B cell (primary cell): ENCODE measurements around the gene SRR. TPM values are rescaled to one million over a fixed set of nuclear protein-coding genes. Genes with fewer than 3 reads are reported as not detected.

Experiments
- ATAC-seq: fragments of 200-7000 bp; cut with Tn5 transposase; one replicate; pipeline ENCODE4 v1.10.0; 2021; ENCODE audit warnings: low read depth, mild to moderate bottlenecking, moderate number of reproducible peaks, moderate library complexity
- CTCF ChIA-PET: fragments of 350-600 bp; sonication (Branson Sonifier 250); formaldehyde crosslinking; loops from one replicate; lab custom pipeline; 2021; ENCODE audit warnings: antibody characterized with exemption, inconsistent platforms; lab: Charles Lee
- POLR2A ChIA-PET: fragments of 350-600 bp; sonication (Branson Sonifier 250); formaldehyde crosslinking; loops from one replicate; lab custom pipeline; 2021; ENCODE audit warnings: antibody characterized with exemption; lab: Charles Lee
- DNase-seq: peaks from one replicate; pipeline ENCODE4 v3.0.0; 2013
- H2AFZ ChIP-seq: 2 replicates; pipeline ENCODE4 v1.6.1; 2012; ENCODE audit warnings: mild to moderate bottlenecking, low read depth, low read length; ENCODE audit not compliant: insufficient read depth, poor library complexity, severe bottlenecking
- H3K27ac ChIP-seq, 2 donors: 1 replicate in 1 of 2; 2 replicates in 1 of 2; pipeline ENCODE4 v1.5.1; 2012 to 2013; ENCODE audit warnings: low read length in 2 of 2, mild to moderate bottlenecking in 2 of 2, moderate library complexity in 1 of 2
- H3K27me3 ChIP-seq, 4 experiments: fragments of 200-600 bp in 1 of 4; sonication (generic) in 1 of 4; replicated peaks in 1 of 4; 1 replicate in 2 of 4; 2 replicates in 2 of 4; pipeline versions ENCODE4 v1.6.1 to v1.7.0; 2013 to 2016; ENCODE audit warnings: low read length in 3 of 4, mild to moderate bottlenecking in 2 of 4, mixed read lengths in 1 of 4, moderate library complexity in 1 of 4; ENCODE audit not compliant: insufficient read depth in 4 of 4, control insufficient read depth in 3 of 4; ENCODE audit errors: control extremely low read depth in 1 of 4
- H3K36me3 ChIP-seq, 2 experiments: replicated peaks in 1 of 2; 1 replicate in 1 of 2; 2 replicates in 1 of 2; pipeline versions ENCODE4 v1.6.1 to v1.7.1; 2013; ENCODE audit warnings: low read length in 1 of 2; ENCODE audit not compliant: insufficient read depth in 2 of 2, control insufficient read depth in 1 of 2; ENCODE audit errors: control extremely low read depth in 1 of 2, extremely low read depth in 1 of 2
- H3K4me1 ChIP-seq, 2 donors: fragments of 200-600 bp in 1 of 2; sonication (generic) in 1 of 2; 1 replicate in 1 of 2; 2 replicates in 1 of 2; pipeline versions ENCODE4 v1.5.1 to v1.6.1; 2013 to 2017; ENCODE audit warnings: low read length in 2 of 2; ENCODE audit not compliant: control insufficient read depth in 2 of 2, insufficient read depth in 2 of 2
- H3K4me2 ChIP-seq: replicated peaks from 2 replicates; pipeline ENCODE3; 2012; ENCODE audit warnings: mild to moderate bottlenecking, low read depth, low read length; ENCODE audit not compliant: poor library complexity, severe bottlenecking
- H3K4me3 ChIP-seq, 5 experiments: fragments of 200-600 bp in 1 of 5; sonication (generic) in 1 of 5; 1 replicate in 3 of 5; 2 replicates in 2 of 5; pipeline versions ENCODE4 v1.5.1 to v1.7.0; 2011 to 2016; ENCODE audit warnings: low read length in 4 of 5, mild to moderate bottlenecking in 4 of 5, low read depth in 2 of 5, control low read depth in 1 of 5, moderate library complexity in 1 of 5; ENCODE audit not compliant: insufficient read depth in 1 of 5; ENCODE audit errors: control extremely low read depth in 1 of 5, extremely low read depth in 1 of 5
- H3K79me2 ChIP-seq: fragments of 200-600 bp; sonication (generic); one replicate; pipeline ENCODE4 v1.6.0; 2016; ENCODE audit warnings: low read length; ENCODE audit not compliant: control insufficient read depth, insufficient read depth
- H3K9ac ChIP-seq: fragments of 200-600 bp; sonication (generic); 2 replicates; pipeline ENCODE4 v1.6.1; 2017; ENCODE audit warnings: mild to moderate bottlenecking, low read length, moderate library complexity
- H3K9me3 ChIP-seq, 3 donors: one replicate each; pipeline versions ENCODE4 v1.6.1 to v1.7.1; 2013; ENCODE audit warnings: low read length in 2 of 3; ENCODE audit not compliant: control insufficient read depth in 2 of 3, insufficient read depth in 1 of 3; ENCODE audit errors: control extremely low read depth in 1 of 3
- H4K20me1 ChIP-seq: 2 replicates; pipeline ENCODE4 v1.6.0; 2012; ENCODE audit warnings: mild to moderate bottlenecking, low read length; ENCODE audit not compliant: insufficient read depth, control insufficient read depth, poor library complexity, severe bottlenecking
- H3K27ac Mint-ChIP-seq: one replicate; pipeline ENCODE4 v1.8.0; 2021; ENCODE audit warnings: mixed read lengths
- H3K27me3 Mint-ChIP-seq: one replicate; pipeline ENCODE4 v1.8.0; 2021; ENCODE audit warnings: mixed read lengths
- H3K4me1 Mint-ChIP-seq: one replicate; pipeline ENCODE4 v1.8.0; 2021; ENCODE audit warnings: mixed read lengths
- H3K4me3 Mint-ChIP-seq: one replicate; pipeline ENCODE4 v1.8.0; 2021; ENCODE audit warnings: mixed read lengths
- H3K9me3 Mint-ChIP-seq: one replicate; pipeline ENCODE4 v1.8.0; 2022; ENCODE audit warnings: mixed read lengths; ENCODE audit not compliant: insufficient read depth
- CTCF ChIP-seq: fragments of 200-600 bp; IDR thresholded peaks from one replicate; pipeline ENCODE4 v1.8.0; 2022; ENCODE audit warnings: antibody characterized with exemption, mild to moderate bottlenecking
- EZH2 ChIP-seq: IDR thresholded peaks from 2 replicates; pipeline ENCODE4 v1.6.1; 2012; ENCODE audit warnings: borderline replicate concordance, low read depth, mild to moderate bottlenecking, moderate library complexity, low read length; ENCODE audit not compliant: insufficient read depth, poor library complexity, severe bottlenecking
- WGBS: methylation state at CpG from one replicate; pipeline ENCODE4 v1.1.5; 2013; ENCODE audit warnings: missing lambda C conversion rate; ENCODE audit not compliant: insufficient coverage; 5-methylcytosine and 5-hydroxymethylcytosine counted together
- intact Hi-C: fragments of 100-400 bp; cut with micrococcal nuclease; formaldehyde crosslinking; loops from one replicate; pipeline ENCODE4 v1.10.0; 2022
- polyA plus RNA-seq: library from polyadenylated mRNA; depleted of rRNA; stranded (reverse); fragments of >200 nt; gene quantifications from 2 replicates; pipeline ENCODE4 v1.2.3, GENCODE V29; 2012
- total RNA-seq, 2 donors: library from RNA; stranded (reverse); fragments of 120-200 nt in 1 of 2; gene quantifications; 1 replicate in 1 of 2; 2 replicates in 1 of 2; pipeline versions ENCODE4 v1.2.3 to v1.2.4, GENCODE V29; 2013 to 2022

Gene SRR
- total and polyA plus RNA-seq, 2 donors (not counting 1 experiment from before 2014, with no cell fraction given): 2.6 to 5.1 TPM

- Histone ChIP-seq H3K79me2 (no peaks in the 10 kb centered on the region), H3K27ac (no peak overlapping the region), H2AFZ (no peak overlapping the region), H3K4me2 (no peak overlapping the region), H3K9ac (no peak overlapping the region), H3K36me3 (peaks cover 2 to 37% of the 10 kb centered on the region in 2 experiments), H3K9me3 (no peaks in the 10 kb centered on the region), H3K4me1 (no peaks in the 10 kb centered on the region), H4K20me1 (no peaks in the 10 kb centered on the region), H3K4me3 (no peak overlapping the region), H3K27me3 (no peaks in the 10 kb centered on the region)
- no CpG with 5 or more reads among the region's 1 CpG for WGBS
- CTCF ChIA-PET: no interaction called here
- no peak for TF ChIP-seq CTCF
- Mint-ChIP-seq H3K27ac (no peak overlapping the region), H3K27me3 (no peaks in the 10 kb centered on the region), H3K4me1 (no peaks in the 10 kb centered on the region), H3K4me3 (no peak overlapping the region), H3K9me3 (no peaks in the 10 kb centered on the region)
- POLR2A ChIA-PET: interaction anchor here (0.6 kb wide), 1 partner anchor 722 kb away, joined by 3 read pairs; no protein-coding TSS in a partner anchor
- no peak for ATAC-seq
- DNase-seq: no peak
- intact Hi-C loops: no loop called here
Observed at GRCh38 chr17:2321399-2321798, 17.6 kb downstream of the SRR start.

DNA sequence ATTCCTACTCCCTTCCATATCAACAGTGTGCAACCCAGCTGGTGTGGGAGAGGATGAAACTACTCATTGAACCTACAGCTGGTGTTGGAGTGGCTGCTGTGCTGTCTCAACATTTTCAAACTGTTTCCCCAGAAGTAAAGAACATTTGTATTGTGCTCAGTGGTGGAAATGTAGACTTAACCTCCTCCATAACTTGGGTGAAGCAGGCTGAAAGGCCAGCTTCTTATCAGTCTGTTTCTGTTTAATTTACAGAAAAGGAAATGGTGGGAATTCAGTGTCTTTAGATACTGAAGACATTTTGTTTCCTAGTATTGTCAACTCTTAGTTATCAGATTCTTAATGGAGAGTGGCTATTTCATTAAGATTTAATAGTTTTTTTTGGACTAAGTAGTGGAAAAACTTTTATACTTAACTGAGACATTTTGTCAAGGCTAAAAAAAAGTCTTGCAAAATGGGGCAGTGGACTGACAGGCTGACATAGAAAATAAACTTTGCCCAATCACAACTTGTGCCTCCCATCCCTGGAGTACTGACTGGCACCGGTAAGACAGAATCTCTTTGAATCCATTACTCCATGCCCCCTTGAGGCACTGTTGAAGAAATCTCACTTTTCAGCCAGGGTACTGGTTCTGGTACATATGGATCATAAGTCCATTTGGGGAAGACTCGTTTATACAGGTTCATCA is 20.0 kb downstream of the SRR start:
- H3K4me1 ChIP-seq: no peaks in the 10 kb centered on the region
- no peaks in the 10 kb centered on the region for H3K79me2 ChIP-seq
- no peak for DNase-seq
- intact Hi-C loops: no loop called here
- H3K4me2 ChIP-seq: no peak overlapping the region
- H3K27me3 Mint-ChIP-seq: no peaks in the 10 kb centered on the region
- H2AFZ ChIP-seq: no peak overlapping the region
- H3K27ac ChIP-seq: no peak overlapping the region
- no peak overlapping the region for H3K4me3 ChIP-seq
- H3K27ac Mint-ChIP-seq: no peak overlapping the region
- H4K20me1 ChIP-seq: no peaks in the 10 kb centered on the region
- H3K9me3 ChIP-seq: no peaks in the 10 kb centered on the region
- no peak overlapping the region for H3K9ac ChIP-seq
- CTCF ChIA-PET: no interaction called here
- peaks cover 2 to 53% of the 10 kb centered on the region in 2 experiments for H3K36me3 ChIP-seq
- H3K4me1 Mint-ChIP-seq: no peaks in the 10 kb centered on the region
- WGBS: 91% methylated on average over 1 of the region's 2 CpGs
- TF ChIP-seq CTCF: no peak
- no peak for TF ChIP-seq EZH2
- H3K9me3 Mint-ChIP-seq: no peaks in the 10 kb centered on the region
- no peak for ATAC-seq
- no peak overlapping the region for H3K4me3 Mint-ChIP-seq
- POLR2A ChIA-PET: no interaction called here
- no peaks in the 10 kb centered on the region for H3K27me3 ChIP-seq
